Karpas-422 (cell line): ENCODE measurements around the gene CACNA1C. TPM values are rescaled to one million over a fixed set of nuclear protein-coding genes. Genes with fewer than 3 reads are reported as not detected.

Experiments
- DNase-seq: peaks from one replicate; pipeline ENCODE4 v3.0.0-alpha.2; 2015
- H2AFZ ChIP-seq: fragments of 200-600 bp; sonication (generic); 2 replicates; pipeline ENCODE4 v1.6.1; 2014; ENCODE audit warnings: antibody characterized with exemption, low read length, mixed read lengths
- H3K27ac ChIP-seq: fragments of 200-600 bp; sonication (generic); 2 replicates; pipeline ENCODE4 v1.5.1; 2014; ENCODE audit warnings: mild to moderate bottlenecking, low read length, moderate library complexity
- H3K27me3 ChIP-seq: fragments of 200-600 bp; sonication (generic); 2 replicates; pipeline ENCODE4 v1.6.1; 2014; ENCODE audit warnings: low read length, mixed read lengths
- H3K36me3 ChIP-seq: fragments of 200-600 bp; sonication (generic); 2 replicates; pipeline ENCODE4 v1.6.1; 2014; ENCODE audit warnings: low read length, mixed read lengths; ENCODE audit not compliant: insufficient read depth
- H3K4me1 ChIP-seq: fragments of 200-600 bp; sonication (generic); 2 replicates; pipeline ENCODE4 v1.6.1; 2014; ENCODE audit warnings: mild to moderate bottlenecking, low read length, mixed read lengths
- H3K4me2 ChIP-seq: fragments of 200-600 bp; sonication (generic); 2 replicates; pipeline ENCODE4 v1.6.1; 2014; ENCODE audit warnings: low read length, low read depth, mild to moderate bottlenecking; ENCODE audit not compliant: poor library complexity, severe bottlenecking
- H3K4me3 ChIP-seq: fragments of 200-600 bp; sonication (generic); 2 replicates; pipeline ENCODE4 v1.5.1; 2014; ENCODE audit warnings: mild to moderate bottlenecking, antibody characterized with exemption, low read length, mixed read lengths
- H3K79me2 ChIP-seq: fragments of 200-600 bp; sonication (generic); 2 replicates; pipeline ENCODE4 v1.6.1; 2014; ENCODE audit warnings: mild to moderate bottlenecking, low read length, mixed read lengths
- H3K9ac ChIP-seq: fragments of 200-600 bp; sonication (generic); 2 replicates; pipeline ENCODE4 v1.6.0; 2014; ENCODE audit warnings: low read length
- H3K9me2 ChIP-seq: fragments of 200-600 bp; sonication (generic), shearing (Covaris generic); replicated peaks from 2 replicates; pipeline ENCODE4 v1.6.0; 2014; ENCODE audit warnings: mild to moderate bottlenecking, low read length, moderate library complexity; ENCODE audit not compliant: insufficient read depth
- H3K9me3 ChIP-seq: fragments of 300-700, 200-600 bp; sonication (generic); 2 replicates; pipeline ENCODE4 v1.6.1; 2014; ENCODE audit warnings: low read length, mixed read lengths
- H4K20me1 ChIP-seq: fragments of 200-600 bp; sonication (generic); 2 replicates; pipeline ENCODE4 v1.6.1; 2014; ENCODE audit warnings: mild to moderate bottlenecking, antibody characterized with exemption, low read length, low read depth; ENCODE audit not compliant: insufficient read depth
- total RNA-seq: library from RNA; depleted of rRNA; stranded (reverse); fragments of >200 nt; shearing (Covaris generic); gene quantifications from 2 replicates; pipeline ENCODE4 v1.2.3, GENCODE V29; 2014; ENCODE audit warnings: low replicate concordance

CACNA1C gene
- total RNA-seq, 1 experiment from 2014 or later = 0.11 TPM

- Histone ChIP-seq H3K4me2 (no peak overlapping the region), H3K9me2 (no peaks in the 10 kb centered on the region), H3K4me3 (no peak overlapping the region), H3K9me3 (no peaks in the 10 kb centered on the region), H3K79me2 (no peaks in the 10 kb centered on the region), H3K27ac (no peak overlapping the region), H2AFZ (no peak overlapping the region), H4K20me1 (no peaks in the 10 kb centered on the region), H3K36me3 (no peaks in the 10 kb centered on the region), H3K4me1 (peaks cover 18% of the 10 kb centered on the region), H3K9ac (no peak overlapping the region), H3K27me3 (no peaks in the 10 kb centered on the region)
- DNase-seq = no peak
Observed at GRCh38 chr12:2013527-2014223, 39.1 kb upstream of the CACNA1C start.

- no peaks in the 10 kb centered on the region for H3K27me3 ChIP-seq
- no peaks in the 10 kb centered on the region for H4K20me1 ChIP-seq
- no peaks in the 10 kb centered on the region for H3K36me3 ChIP-seq
- no peak overlapping the region for H3K9ac ChIP-seq
- peaks cover 18% of the 10 kb centered on the region for H3K4me1 ChIP-seq
- DNase-seq = no peak
- no peaks in the 10 kb centered on the region for H3K79me2 ChIP-seq
- H3K4me2 ChIP-seq = no peak overlapping the region
- no peak overlapping the region for H3K27ac ChIP-seq
- H3K4me3 ChIP-seq = no peak overlapping the region
- no peak overlapping the region for H2AFZ ChIP-seq
- H3K9me2 ChIP-seq = no peaks in the 10 kb centered on the region
- no peaks in the 10 kb centered on the region for H3K9me3 ChIP-seq
Observed at GRCh38 chr12:2014231-2014630, 38.6 kb upstream of the CACNA1C start.

GRCh38 chr12:2016862-2017545, 35.8 kb upstream of the CACNA1C start:
- H3K4me2 ChIP-seq = no peak overlapping the region
- DNase-seq = no peak
- H3K9me3 ChIP-seq = no peaks in the 10 kb centered on the region
- H3K79me2 ChIP-seq = no peaks in the 10 kb centered on the region
- H4K20me1 ChIP-seq = no peaks in the 10 kb centered on the region
- peaks cover 28% of the 10 kb centered on the region for H3K4me1 ChIP-seq
- no peak overlapping the region for H3K27ac ChIP-seq
- no peaks in the 10 kb centered on the region for H3K36me3 ChIP-seq
- no peak overlapping the region for H3K9ac ChIP-seq
- no peaks in the 10 kb centered on the region for H3K27me3 ChIP-seq
- 0 out of 2 replicates have a peak overlapping the region, but pooled peaks have one; percentile 13 for H2AFZ ChIP-seq
- no peak overlapping the region for H3K4me3 ChIP-seq
- no peaks in the 10 kb centered on the region for H3K9me2 ChIP-seq

DNA sequence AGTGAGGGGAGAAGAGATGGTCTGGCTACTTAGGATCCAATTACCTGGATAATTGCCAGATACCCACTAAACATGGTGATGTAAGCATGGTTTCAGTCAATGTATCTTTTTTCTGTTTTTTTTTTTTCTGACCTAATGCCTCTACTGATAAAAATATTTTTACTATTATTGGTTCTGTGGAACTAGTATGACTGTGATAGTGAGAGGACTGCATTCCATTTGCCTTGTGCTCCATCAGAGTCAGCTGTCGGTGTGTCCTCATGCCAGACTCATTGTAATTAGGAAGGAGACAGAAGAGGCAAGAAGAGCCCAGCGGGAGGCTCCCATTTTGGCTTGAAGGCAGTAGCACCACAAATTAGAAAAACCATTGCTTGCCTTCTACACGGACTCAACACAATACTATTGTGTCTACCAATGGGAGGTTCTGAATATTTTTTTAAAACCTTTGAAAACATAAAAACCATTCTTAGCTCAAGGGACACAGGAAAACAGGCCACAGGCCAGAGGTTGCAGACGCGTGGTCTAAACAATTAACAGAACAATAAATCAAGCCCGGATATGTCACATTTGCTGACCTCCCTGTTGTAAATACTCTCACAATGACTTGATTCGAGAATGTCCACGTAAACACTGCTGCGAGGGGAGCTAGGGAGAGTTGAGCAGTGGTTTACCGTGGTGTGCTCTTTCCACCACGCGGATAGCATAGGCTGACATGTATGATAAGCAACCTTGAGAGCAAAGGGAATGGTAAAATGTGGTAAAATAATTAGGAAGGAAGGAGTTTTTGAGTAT, 35.0 kb upstream of the CACNA1C start:
- Histone ChIP-seq H3K9me3 (no peaks in the 10 kb centered on the region), H3K9ac (no peak overlapping the region), H3K79me2 (no peaks in the 10 kb centered on the region), H3K4me1 (peaks cover 28% of the 10 kb centered on the region), H3K9me2 (no peaks in the 10 kb centered on the region), H4K20me1 (no peaks in the 10 kb centered on the region), H2AFZ (no peak overlapping the region), H3K4me3 (no peak overlapping the region), H3K27me3 (no peaks in the 10 kb centered on the region), H3K4me2 (no peak overlapping the region), H3K27ac (no peak overlapping the region), H3K36me3 (no peaks in the 10 kb centered on the region)
- DNase-seq = no peak

DNA sequence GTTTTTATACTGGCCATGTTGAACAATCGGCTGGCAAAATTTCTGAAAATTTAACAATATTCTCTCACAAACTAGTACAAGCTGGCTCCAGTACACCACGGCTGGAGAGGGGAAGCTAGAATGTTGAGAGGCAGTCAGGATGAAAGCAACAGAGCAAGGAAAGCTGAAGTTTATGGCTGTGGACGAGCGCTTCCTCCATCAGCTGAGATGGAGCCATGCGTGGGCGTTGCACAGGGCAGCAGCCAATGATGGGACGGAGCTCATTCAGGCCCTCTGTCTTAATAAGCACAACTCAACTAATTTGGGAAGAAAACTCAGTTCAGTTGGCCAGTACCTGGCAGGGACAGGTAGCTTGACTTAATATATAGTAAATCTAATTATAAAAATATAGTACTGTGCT, 34.4 kb upstream of the CACNA1C start:
- peaks cover 28% of the 10 kb centered on the region for H3K4me1 ChIP-seq
- H3K79me2 ChIP-seq = no peaks in the 10 kb centered on the region
- H3K27me3 ChIP-seq = no peaks in the 10 kb centered on the region
- DNase-seq = no peak
- H3K4me3 ChIP-seq = no peak overlapping the region
- H3K36me3 ChIP-seq = no peaks in the 10 kb centered on the region
- no peaks in the 10 kb centered on the region for H3K9me3 ChIP-seq
- no peaks in the 10 kb centered on the region for H4K20me1 ChIP-seq
- no peak overlapping the region for H3K9ac ChIP-seq
- no peaks in the 10 kb centered on the region for H3K9me2 ChIP-seq
- H2AFZ ChIP-seq = no peak overlapping the region
- H3K4me2 ChIP-seq = no peak overlapping the region
- H3K27ac ChIP-seq = no peak overlapping the region

DNA sequence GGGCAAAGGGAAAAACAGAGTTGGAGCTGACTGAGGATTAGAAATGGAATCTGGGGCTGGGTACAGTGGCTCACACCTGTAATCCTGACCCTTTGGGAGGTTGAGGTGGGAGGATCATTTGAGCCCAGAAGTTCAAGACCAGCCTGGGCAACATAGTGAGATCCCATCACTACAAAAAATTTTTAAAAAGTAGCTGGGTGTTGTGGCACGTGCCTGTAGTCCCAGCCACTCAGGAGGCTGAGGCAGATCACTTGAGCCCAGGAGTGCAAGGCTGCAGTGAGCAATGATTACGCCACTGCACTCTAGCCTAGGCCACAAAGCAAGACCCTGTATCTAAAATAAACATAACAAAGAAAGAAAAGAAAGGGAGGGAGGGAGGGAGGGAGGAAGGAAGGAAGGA, 33.7 kb upstream of the CACNA1C start:
- H2AFZ ChIP-seq = no peak overlapping the region
- peaks cover 28% of the 10 kb centered on the region for H3K4me1 ChIP-seq
- H3K79me2 ChIP-seq = no peaks in the 10 kb centered on the region
- H3K9ac ChIP-seq = no peak overlapping the region
- no peaks in the 10 kb centered on the region for H3K27me3 ChIP-seq
- no peaks in the 10 kb centered on the region for H4K20me1 ChIP-seq
- H3K9me2 ChIP-seq = no peaks in the 10 kb centered on the region
- no peak overlapping the region for H3K4me3 ChIP-seq
- no peak for DNase-seq
- H3K36me3 ChIP-seq = no peaks in the 10 kb centered on the region
- H3K27ac ChIP-seq = no peak overlapping the region
- H3K4me2 ChIP-seq = no peak overlapping the region
- H3K9me3 ChIP-seq = no peaks in the 10 kb centered on the region

- Histone ChIP-seq H3K9ac (no peak overlapping the region), H3K9me3 (no peaks in the 10 kb centered on the region), H4K20me1 (no peaks in the 10 kb centered on the region), H2AFZ (no peak overlapping the region), H3K4me3 (peak overlapping the region; percentile 40), H3K9me2 (no peaks in the 10 kb centered on the region), H3K4me2 (peak overlapping the region; percentile 50), H3K79me2 (no peaks in the 10 kb centered on the region), H3K36me3 (no peaks in the 10 kb centered on the region), H3K4me1 (peaks cover 28% of the 10 kb centered on the region), H3K27me3 (no peaks in the 10 kb centered on the region), H3K27ac (peak overlapping the region; percentile 28)
- DNase-seq = no peak
Observed at GRCh38 chr12:2020511-2020910, 32.3 kb upstream of the CACNA1C start.

- no peak overlapping the region for H3K4me3 ChIP-seq
- H3K36me3 ChIP-seq = no peaks in the 10 kb centered on the region
- no peak overlapping the region for H2AFZ ChIP-seq
- no peak overlapping the region for H3K27ac ChIP-seq
- no peaks in the 10 kb centered on the region for H3K9me3 ChIP-seq
- no peak overlapping the region for H3K9ac ChIP-seq
- DNase-seq = no peak
- peaks cover 24% of the 10 kb centered on the region for H3K4me1 ChIP-seq
- no peaks in the 10 kb centered on the region for H3K9me2 ChIP-seq
- no peak overlapping the region for H3K4me2 ChIP-seq
- no peaks in the 10 kb centered on the region for H4K20me1 ChIP-seq
- H3K27me3 ChIP-seq = no peaks in the 10 kb centered on the region
- H3K79me2 ChIP-seq = no peaks in the 10 kb centered on the region
Observed at GRCh38 chr12:2023365-2023764, 29.4 kb upstream of the CACNA1C start.
